GM19099 (cell line): Measurements from ENCODE around the gene SLC6A13.

Source experiments
- POLR2A ChIP-seq: IDR thresholded peaks from 3 replicates; pipeline ENCODE4 v1.6.1; 2011; ENCODE audit warnings: low read depth; ENCODE audit not compliant: insufficient read length; ENCODE audit errors: extremely low read depth

SLC6A13 gene

GRCh38 chr12:262817-263216 lies at the start of gene SLC6A13:
Gene SLC6A13, minus strand, starts transcription at chr12:262836. Its CDS starts 2,784 bp downstream, at chr12:260052.
- no peak for TF ChIP-seq POLR2A

DNA sequence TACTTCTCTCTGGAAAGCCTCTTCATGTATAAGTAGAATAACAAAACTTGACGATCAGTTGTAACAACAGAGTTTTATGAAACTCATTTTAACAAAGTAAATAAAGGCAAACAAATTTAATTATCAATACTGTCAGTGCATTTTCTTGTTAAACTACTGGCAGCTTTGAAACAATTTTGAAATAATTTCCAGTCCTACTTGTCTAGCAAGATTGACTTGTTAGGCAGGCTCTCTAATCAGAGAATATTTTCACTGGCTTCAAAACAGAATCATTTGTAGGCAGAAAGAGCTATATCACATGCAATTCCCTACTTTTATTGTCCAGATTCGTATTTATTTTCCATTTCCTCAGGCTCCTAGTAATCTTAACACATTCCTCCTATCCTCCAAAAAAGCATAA lies 45.9 kb upstream of the SLC6A13 start:
- no peak for TF ChIP-seq POLR2A

- no peak for TF ChIP-seq POLR2A
Observed at GRCh38 chr12:307406-307805, 44.8 kb upstream of the SLC6A13 start.

DNA sequence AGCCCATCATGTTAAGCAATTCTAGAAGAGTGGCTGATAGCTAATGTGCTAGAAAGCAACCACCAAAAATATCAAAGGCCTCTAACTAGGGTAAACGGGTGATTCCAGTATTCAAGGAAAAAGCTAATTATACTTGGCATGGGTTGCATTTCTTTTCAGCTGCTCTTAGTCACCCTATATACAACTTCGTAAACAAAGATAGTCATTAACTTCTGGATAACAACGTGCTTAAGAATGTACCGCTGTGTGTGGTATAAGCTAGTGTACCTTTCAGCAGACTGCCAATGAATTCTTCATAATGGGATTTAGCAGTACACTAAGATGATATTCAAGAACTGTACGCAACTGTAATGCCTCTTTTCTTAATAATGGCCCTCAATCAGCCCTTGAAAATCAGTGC lies 42.2 kb upstream of the SLC6A13 start:
- TF ChIP-seq POLR2A: no peak

DNA sequence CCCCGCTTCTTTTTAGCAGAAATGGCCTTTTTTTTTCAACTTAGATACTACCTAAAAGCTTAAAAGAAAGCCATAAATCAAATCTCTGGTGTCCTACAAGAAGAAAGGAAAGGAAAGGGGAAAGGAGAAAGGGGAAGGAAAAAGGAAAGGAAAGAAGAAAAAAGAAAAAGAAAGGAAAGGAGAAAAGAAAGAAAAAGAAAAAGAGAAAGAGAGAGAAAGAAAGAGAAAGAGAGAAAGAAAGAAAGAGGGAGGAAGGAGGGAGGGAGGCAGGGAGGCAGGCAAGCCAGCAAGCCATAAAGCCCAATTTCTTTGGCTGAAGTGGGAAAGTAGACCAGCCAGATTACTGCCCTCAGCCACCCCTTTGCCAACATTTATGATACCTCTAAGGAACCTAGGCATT lies 32.5 kb upstream of the SLC6A13 start:
- no peak for TF ChIP-seq POLR2A

DNA sequence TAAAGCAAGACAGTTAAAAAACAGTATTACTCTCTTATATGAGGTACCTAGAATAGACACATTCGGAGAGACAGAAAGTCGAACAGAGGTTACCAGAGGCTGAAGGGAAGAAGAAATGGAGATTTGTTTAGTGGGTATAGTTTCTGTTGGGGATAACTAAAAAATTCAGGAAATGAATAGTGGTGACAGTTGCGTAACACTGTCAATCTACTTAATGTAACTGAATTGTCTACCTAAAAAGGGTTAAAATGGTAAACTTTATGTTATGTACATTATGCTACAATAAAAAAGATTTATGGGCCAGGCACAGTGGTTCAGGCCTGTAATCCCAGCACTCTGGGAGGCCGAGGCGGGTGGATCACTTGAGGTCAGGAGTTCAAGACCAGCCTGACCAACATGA lies 30.6 kb upstream of the SLC6A13 start:
- TF ChIP-seq POLR2A: no peak

DNA sequence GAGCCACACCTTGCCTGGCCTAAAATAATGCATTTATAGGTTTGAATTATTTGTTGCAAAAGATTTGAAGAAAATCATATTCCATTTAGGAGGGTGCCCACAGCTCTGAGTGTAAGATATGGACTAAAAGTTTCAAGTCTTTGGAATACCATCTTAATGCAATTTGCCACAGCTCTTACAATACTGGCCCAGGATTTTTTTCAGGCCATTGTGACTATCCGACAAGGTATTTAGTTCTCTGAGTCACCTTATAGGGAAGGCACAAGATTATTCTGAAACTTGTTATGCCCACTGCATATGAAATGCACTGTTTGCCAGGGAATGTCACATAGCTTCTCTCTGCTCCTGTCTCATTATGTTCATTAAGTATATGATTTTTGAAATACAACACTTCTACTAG lies 29.6 kb upstream of the SLC6A13 start:
- no peak for TF ChIP-seq POLR2A

- no peak for TF ChIP-seq POLR2A
Observed at GRCh38 chr12:291153-291723, 28.6 kb upstream of the SLC6A13 start.

- TF ChIP-seq POLR2A: no peak
Observed at GRCh38 chr12:288687-289086, 26.1 kb upstream of the SLC6A13 start.

DNA sequence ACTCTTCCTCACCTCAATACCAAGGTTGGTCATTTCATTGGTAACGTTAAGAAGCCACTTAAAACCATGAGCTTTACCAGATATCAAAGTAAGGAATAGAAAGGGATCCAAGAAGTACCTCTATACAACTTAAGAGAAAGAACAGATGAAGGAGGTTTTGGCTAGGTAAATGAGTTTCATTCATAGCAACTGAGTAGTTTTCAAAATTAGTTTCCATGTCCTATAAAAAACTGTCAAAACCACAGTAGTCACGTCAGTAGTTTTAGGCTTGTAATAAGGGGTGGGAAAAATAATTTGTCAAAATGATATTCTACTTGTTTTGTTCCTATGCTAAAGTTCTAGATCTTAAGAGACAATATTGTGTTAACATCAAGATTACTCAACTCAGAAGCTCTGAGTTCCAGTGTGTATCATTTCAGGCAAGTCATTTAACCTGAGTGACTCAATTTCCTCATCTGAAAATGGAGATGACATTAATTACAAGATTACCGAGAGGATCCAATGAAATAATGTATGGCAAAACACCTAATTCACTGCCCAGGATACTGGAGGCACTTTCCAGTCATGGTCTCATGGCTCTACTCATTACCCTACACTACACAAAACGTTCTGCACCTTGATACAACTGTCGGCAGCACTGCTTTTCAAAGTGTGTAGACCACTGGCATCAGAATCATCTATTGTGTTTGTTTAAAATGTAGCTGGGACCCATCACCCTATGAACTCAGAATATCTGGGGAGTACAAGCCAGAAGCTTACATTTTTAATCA lies 24.1 kb upstream of the SLC6A13 start:
- TF ChIP-seq POLR2A: no peak

DNA sequence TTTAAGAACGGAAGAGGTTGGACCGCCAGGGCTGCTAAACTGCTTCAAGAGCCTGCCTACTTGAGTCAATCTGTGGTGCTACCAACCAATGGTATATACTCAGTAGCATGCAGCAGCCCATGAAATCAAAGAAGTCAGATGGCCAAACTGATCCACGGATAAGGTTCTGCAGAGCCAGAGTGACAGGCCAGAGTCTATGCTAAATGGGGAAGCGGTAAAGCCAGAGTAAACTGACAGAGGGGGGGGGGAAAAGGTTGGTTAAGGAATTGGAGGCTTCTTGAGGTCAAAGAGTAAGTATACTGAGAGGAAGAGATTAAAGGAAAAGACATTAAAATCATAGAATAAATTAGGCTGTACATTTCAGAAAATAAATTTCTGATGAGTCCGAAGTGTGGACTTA lies 15.4 kb upstream of the SLC6A13 start:
- no peak for TF ChIP-seq POLR2A

GRCh38 chr12:275812-276211 lies 13.2 kb upstream of the SLC6A13 start:
- TF ChIP-seq POLR2A: no peak

DNA sequence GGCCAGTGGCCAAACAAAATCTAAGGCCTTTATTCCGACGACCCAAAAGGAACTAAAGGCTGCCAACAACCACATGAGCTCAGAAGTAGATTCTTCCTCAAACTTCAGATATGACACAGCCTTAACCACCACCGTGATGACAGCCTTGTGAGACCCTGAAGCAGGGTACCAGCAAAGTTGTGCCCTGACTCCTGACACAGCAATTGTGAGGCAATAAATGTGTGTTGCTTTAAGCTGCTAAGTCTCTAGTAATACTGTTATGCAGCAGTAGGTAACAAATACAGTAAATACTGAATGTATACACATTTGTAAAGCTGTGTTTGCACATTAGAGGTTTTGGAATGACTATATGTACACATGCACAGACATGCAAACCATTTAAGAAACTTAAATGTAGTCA lies 10.7 kb upstream of the SLC6A13 start:
- no peak for TF ChIP-seq POLR2A

GRCh38 chr12:272942-273341 lies 10.3 kb upstream of the SLC6A13 start:
- no peak for TF ChIP-seq POLR2A

- TF ChIP-seq POLR2A: no peak
Observed at GRCh38 chr12:271161-271560, 8.5 kb upstream of the SLC6A13 start.

DNA sequence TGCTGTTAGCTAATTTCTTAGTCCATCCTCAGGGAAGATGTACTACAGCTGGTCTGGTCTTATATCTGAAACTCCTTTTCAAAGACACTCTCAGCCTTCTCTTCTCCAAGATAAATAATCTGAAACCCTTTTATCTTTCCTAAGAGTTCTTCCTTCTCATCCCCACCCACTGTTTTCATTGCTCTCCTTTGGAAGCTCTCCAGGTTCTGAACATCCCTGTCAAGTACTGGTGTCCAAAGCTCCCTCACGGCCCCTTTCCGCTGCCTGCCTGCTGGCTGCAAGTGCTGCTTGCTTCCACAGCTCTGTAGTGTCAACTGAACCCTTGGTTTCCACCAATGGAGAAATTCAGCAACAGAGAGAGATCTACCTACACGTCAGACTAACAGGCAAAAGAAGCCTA lies 6.6 kb upstream of the SLC6A13 start:
- no peak for TF ChIP-seq POLR2A

- TF ChIP-seq POLR2A: no peak
Observed at GRCh38 chr12:268483-268840, 5.8 kb upstream of the SLC6A13 start.
